Stimulated activated CD4-positive, alpha-beta T cell treated with anti-CD3 and anti-CD28 coated beads, Interleukin-15, amount 100 ng/mL, for 24 hours (primary cell): ENCODE data around the gene SERPINA9.

Experiments used
- DNase-seq: peaks from one replicate; pipeline ENCODE4 v3.0.0-alpha.2; 2020

SERPINA9 gene

GRCh38 chr14:94461526-94462218 lies 14.3 kb downstream of the SERPINA9 start:
- no peak for DNase-seq

- DNase-seq = no peak
Observed at GRCh38 chr14:94460631-94461416, 15.2 kb downstream of the SERPINA9 start.

GRCh38 chr14:94458558-94459205 lies 17.3 kb downstream of the SERPINA9 start:
- DNase-seq = no peak

- DNase-seq = no peak
Observed at GRCh38 chr14:94458096-94458495, 17.9 kb downstream of the SERPINA9 start.

GRCh38 chr14:94455928-94456327 lies 20.1 kb downstream of the SERPINA9 start:
- DNase-seq = no peak

GRCh38 chr14:94451826-94452225 lies 24.2 kb downstream of the SERPINA9 start:
- DNase-seq = no peak

GRCh38 chr14:94451091-94451771 lies 24.8 kb downstream of the SERPINA9 start:
- DNase-seq = no peak

- DNase-seq = no peak
Observed at GRCh38 chr14:94450722-94451090, 25.3 kb downstream of the SERPINA9 start.

GRCh38 chr14:94449930-94450329 lies 26.1 kb downstream of the SERPINA9 start:
- no peak for DNase-seq

GRCh38 chr14:94448071-94448808 lies 27.8 kb downstream of the SERPINA9 start:
- no peak for DNase-seq

GRCh38 chr14:94447206-94447605 lies 28.8 kb downstream of the SERPINA9 start:
- DNase-seq = no peak

GRCh38 chr14:94446126-94446525 lies 29.9 kb downstream of the SERPINA9 start:
- no peak for DNase-seq

- DNase-seq = no peak
Observed at GRCh38 chr14:94445003-94445402, 31.0 kb downstream of the SERPINA9 start.

GRCh38 chr14:94441531-94442205 lies 34.3 kb downstream of the SERPINA9 start:
- no peak for DNase-seq

- DNase-seq = no peak
Observed at GRCh38 chr14:94441130-94441529, 34.9 kb downstream of the SERPINA9 start.

GRCh38 chr14:94439453-94440057 lies 36.4 kb downstream of the SERPINA9 start:
- DNase-seq = no peak

- DNase-seq = no peak
Observed at GRCh38 chr14:94428610-94429009, 47.4 kb downstream of the SERPINA9 start.

GRCh38 chr14:94427016-94427613 lies 48.9 kb downstream of the SERPINA9 start:
- no peak for DNase-seq

- no peak for DNase-seq
Observed at GRCh38 chr14:94426526-94426925, 49.5 kb downstream of the SERPINA9 start.

GRCh38 chr14:94424371-94424770 lies 51.6 kb downstream of the SERPINA9 start:
- no peak for DNase-seq

GRCh38 chr14:94423453-94424056 lies 52.4 kb downstream of the SERPINA9 start:
- peak; percentile 74 for DNase-seq
